ENCODE results near the gene DCLRE1C.

DNA sequence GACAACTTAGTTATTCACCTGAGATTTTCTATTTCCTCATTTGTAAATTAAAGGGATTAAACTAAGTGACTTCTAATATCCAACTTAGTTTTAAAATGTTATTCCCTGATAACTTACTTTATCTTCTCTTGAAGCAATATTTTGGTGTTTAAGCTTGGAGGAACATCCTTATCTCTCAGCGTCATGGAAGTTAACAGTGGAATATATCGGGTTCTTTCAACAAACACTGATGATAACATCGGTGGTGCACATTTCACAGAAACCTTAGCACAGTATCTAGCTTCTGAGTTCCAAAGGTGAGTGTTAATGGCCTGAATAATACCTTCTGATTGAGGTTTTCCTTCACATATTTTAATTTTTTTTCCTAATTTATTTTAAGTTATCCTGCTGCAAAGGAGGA is 101.7 kb downstream of the DCLRE1C start:
- TF ChIP-seq CTCF (IDR thresholded peaks at IDR 0.05) (no peak), POLR2A (IDR thresholded peaks at IDR 0.05) (no peak)
